ENCODE data around the gene SUSD4.

Gene SUSD4

GRCh38 chr1:223250632-223251015, 113.4 kb downstream of the SUSD4 start:
- H3K4me3 ChIP-seq (ENCODE audit: low read length) = no peak overlapping the region
- TF ChIP-seq ZNF274 (IDR thresholded peaks at IDR 0.05; ENCODE audit: low read depth, low read length) = no peak

GRCh38 chr1:223249854-223250631, 113.9 kb downstream of the SUSD4 start:
- H3K4me3 ChIP-seq (ENCODE audit: low read length) = no peak overlapping the region
- no peak for TF ChIP-seq ZNF274 (IDR thresholded peaks at IDR 0.05; ENCODE audit: low read depth, low read length)

GRCh38 chr1:223248770-223249140, 115.2 kb downstream of the SUSD4 start:
- H3K4me3 ChIP-seq (ENCODE audit: low read length) = no peak overlapping the region
- TF ChIP-seq ZNF274 (IDR thresholded peaks at IDR 0.05; ENCODE audit: low read depth, low read length) = no peak

- TF ChIP-seq ZNF274 (IDR thresholded peaks at IDR 0.05; ENCODE audit: low read depth, low read length) = no peak
- H3K4me3 ChIP-seq (ENCODE audit: low read length) = no peak overlapping the region
These were observed 115.8 kb downstream of the SUSD4 start for GRCh38 chr1:223248001-223248769.

- TF ChIP-seq ZNF274 (IDR thresholded peaks at IDR 0.05; ENCODE audit: low read depth, low read length) = no peak
- no peak overlapping the region for H3K4me3 ChIP-seq (ENCODE audit: low read length)
These were observed 117.4 kb downstream of the SUSD4 start for GRCh38 chr1:223246476-223247112.

- H3K4me3 ChIP-seq (ENCODE audit: low read length) = no peak overlapping the region
- no peak for TF ChIP-seq ZNF274 (IDR thresholded peaks at IDR 0.05; ENCODE audit: low read depth, low read length)
These were observed 118.0 kb downstream of the SUSD4 start for GRCh38 chr1:223245983-223246382.

GRCh38 chr1:223245411-223245810, 118.6 kb downstream of the SUSD4 start:
- no peak for TF ChIP-seq ZNF274 (IDR thresholded peaks at IDR 0.05; ENCODE audit: low read depth, low read length)
- H3K4me3 ChIP-seq (ENCODE audit: low read length) = no peak overlapping the region

GRCh38 chr1:223244366-223245103, 119.4 kb downstream of the SUSD4 start:
- TF ChIP-seq ZNF274 (IDR thresholded peaks at IDR 0.05; ENCODE audit: low read depth, low read length) = no peak
- H3K4me3 ChIP-seq (ENCODE audit: low read length) = no peak overlapping the region

GRCh38 chr1:223243441-223244050, 120.4 kb downstream of the SUSD4 start:
- no peak for TF ChIP-seq ZNF274 (IDR thresholded peaks at IDR 0.05; ENCODE audit: low read depth, low read length)

GRCh38 chr1:223242971-223243370, 121.0 kb downstream of the SUSD4 start:
- no peak overlapping the region for H3K4me3 ChIP-seq (ENCODE audit: low read length)
- TF ChIP-seq ZNF274 (IDR thresholded peaks at IDR 0.05; ENCODE audit: low read depth, low read length) = no peak

More at GRCh38 chr1:223243441-223244050, 120.4 kb downstream of the SUSD4 start:
- no peak overlapping the region for H3K4me3 ChIP-seq (ENCODE audit: low read length)

GRCh38 chr1:223242382-223242955, 121.5 kb downstream of the SUSD4 start:
- TF ChIP-seq ZNF274 (IDR thresholded peaks at IDR 0.05; ENCODE audit: low read depth, low read length) = no peak
- no peak overlapping the region for H3K4me3 ChIP-seq (ENCODE audit: low read length)

GRCh38 chr1:223240122-223240521, 123.9 kb downstream of the SUSD4 start:
- no peak for TF ChIP-seq ZNF274 (IDR thresholded peaks at IDR 0.05; ENCODE audit: low read depth, low read length)
- no peak overlapping the region for H3K4me3 ChIP-seq (ENCODE audit: low read length)

GRCh38 chr1:223235091-223235490, 128.9 kb downstream of the SUSD4 start:
- no peak for TF ChIP-seq ZNF274 (IDR thresholded peaks at IDR 0.05; ENCODE audit: low read depth, low read length)
- H3K4me3 ChIP-seq (ENCODE audit: low read length) = no peak overlapping the region

All from GM08714 (cell line).